K562 (cell line): ENCODE measurements around the gene SPRR2D. TPM values are rescaled to one million over a fixed set of nuclear protein-coding genes. Genes with fewer than 3 reads are reported as not detected.

Source experiments
- ATAC-seq: fragments of 200-7000 bp; cut with Tn5 transposase; 3 replicates; pipeline ENCODE4 v1.9.1; 2020; ENCODE audit warnings: moderate library complexity
- BruUV-seq: library from RNA; stranded (reverse); fragments of 400-500 nt; replicated peaks from 2 replicates; lab custom pipeline; 2021; lab: Mats Ljungman, UMichigan
- CTCF ChIA-PET: fragments of 300-600 bp; formaldehyde crosslinking; extraction: SDS; loops from one replicate; lab custom pipeline; 2021; ENCODE audit warnings: low intra/inter-chr PET ratio; lab: Yijun Ruan, JAX
- POLR2A ChIA-PET: fragments of 300-600, 350-650 bp; sonication (Branson Sonifier 250); formaldehyde crosslinking; extraction: SDS; loops from one replicate; lab custom pipeline; 2021; ENCODE audit warnings: antibody characterized with exemption, inconsistent platforms; lab: Yijun Ruan, JAX
- DNase-seq, 4 experiments: peaks; one replicate each; pipeline versions ENCODE4 v3.0.0 to v3.0.0-alpha.2; 2011 to 2018; ENCODE audit warnings: low spot score in 3 of 4, mixed read lengths in 3 of 4; ENCODE audit errors: extremely low read depth in 1 of 4
- FAIRE-seq: peaks from 2 replicates; lab custom pipeline; 2011; peaks lifted over from hg19 to GRCh38; lab: Jason Lieb, UNC
- H2AFZ ChIP-seq: 2 replicates; pipeline ENCODE4 v1.6.0; 2011; ENCODE audit warnings: low read depth, low read length, control low read depth, inconsistent platforms
- H3K27ac ChIP-seq: fragments of 200-600 bp; 3 replicates; pipeline ENCODE4 v1.8.0; 2011; ENCODE audit warnings: low read depth, mild to moderate bottlenecking, control low read depth, inconsistent platforms, low read length, moderate library complexity, mixed read lengths; ENCODE audit errors: extremely low read depth
- H3K27me3 ChIP-seq, 2 experiments: fragments of 300-600 bp in 1 of 2; 2 replicates in 1 of 2; 3 replicates in 1 of 2; pipeline versions ENCODE4 v1.6.0 to v1.8.0; 2011; ENCODE audit warnings: inconsistent platforms in 2 of 2, low read length in 2 of 2, mild to moderate bottlenecking in 1 of 2, mixed read lengths in 1 of 2, moderate library complexity in 1 of 2; ENCODE audit not compliant: control insufficient read depth in 2 of 2, insufficient read depth in 2 of 2
- H3K36me3 ChIP-seq: fragments of 300-600 bp; 3 replicates; pipeline ENCODE4 v1.8.0; 2011; ENCODE audit warnings: mild to moderate bottlenecking, low read length, inconsistent platforms; ENCODE audit not compliant: control insufficient read depth, insufficient read depth
- H3K4me1 ChIP-seq, 2 experiments: fragments of 200-600 bp in 1 of 2; replicated peaks in 1 of 2; 2 replicates in 1 of 2; 3 replicates in 1 of 2; pipeline versions ENCODE4 v1.5.1 to v1.8.0; 2011; ENCODE audit warnings: inconsistent platforms in 2 of 2, low read length in 2 of 2, mild to moderate bottlenecking in 1 of 2, mixed read lengths in 1 of 2, moderate library complexity in 1 of 2; ENCODE audit not compliant: control insufficient read depth in 2 of 2, insufficient read depth in 2 of 2
- H3K4me2 ChIP-seq: 2 replicates; pipeline ENCODE4 v1.6.1; 2011; ENCODE audit warnings: low read length, control low read depth, inconsistent platforms, mixed read lengths; ENCODE audit not compliant: insufficient read depth
- H3K4me3 ChIP-seq: fragments of 200-600 bp; sonication (generic), shearing (Covaris generic); 2 replicates; pipeline ENCODE4 v1.5.1; 2016; ENCODE audit warnings: control low read depth, inconsistent platforms
- H3K79me2 ChIP-seq: fragments of 200-600 bp; 3 replicates; pipeline ENCODE4 v1.8.0; 2011; ENCODE audit warnings: low read length, inconsistent platforms; ENCODE audit not compliant: control insufficient read depth, insufficient read depth
- H3K9ac ChIP-seq, 2 experiments: 2 replicates each; pipeline versions ENCODE4 v1.6.0 to v1.6.1; 2011; ENCODE audit warnings: low read depth in 2 of 2, low read length in 2 of 2, control low read depth in 1 of 2, inconsistent platforms in 1 of 2, mild to moderate bottlenecking in 1 of 2, mixed read lengths in 1 of 2; ENCODE audit not compliant: insufficient read depth in 1 of 2
- H3K9me1 ChIP-seq: one replicate; pipeline ENCODE4 v1.6.0; 2011; ENCODE audit warnings: inconsistent platforms, mild to moderate bottlenecking, low read length, moderate library complexity; ENCODE audit not compliant: control insufficient read depth, insufficient read depth
- H3K9me3 ChIP-seq: replicated peaks from 2 replicates; pipeline ENCODE4 v1.5.1; 2011; ENCODE audit warnings: low read depth, low read length, inconsistent platforms; ENCODE audit not compliant: control insufficient read depth, insufficient read depth
- H4K20me1 ChIP-seq: replicated peaks from 2 replicates; pipeline ENCODE4 v1.6.1; 2011; ENCODE audit warnings: low read length, inconsistent platforms, mixed read lengths; ENCODE audit not compliant: control insufficient read depth, insufficient read depth
- ATF3 ChIP-seq, 2 experiments: fragments of 450-650 bp in 1 of 2; sonication (generic) in 1 of 2; formaldehyde crosslinking in 1 of 2; IDR thresholded peaks in 1 of 2; conservative IDR thresholded peaks in 1 of 2; 2 replicates each; pipeline versions ENCODE4 v1.6.1 to v1.8.1; 2016 to 2023; ENCODE audit warnings: mild to moderate bottlenecking in 2 of 2, moderate library complexity in 2 of 2, inconsistent platforms in 1 of 2, missing genetic modification reagents in 1 of 2
- FOXO4 ChIP-seq: fragments of 450-650 bp; formaldehyde crosslinking; IDR thresholded peaks from 2 replicates; pipeline ENCODE4 v1.4.0; 2020; ENCODE audit warnings: mild to moderate bottlenecking, moderate library complexity
- JUN ChIP-seq, 2 experiments: sonication (generic) in 1 of 2; formaldehyde crosslinking in 1 of 2; IDR thresholded peaks; 2 replicates each; pipeline versions ENCODE4 v1.6.1 to v1.8.0; 2012 to 2022; ENCODE audit warnings: borderline replicate concordance in 2 of 2, mild to moderate bottlenecking in 2 of 2, improper control_type of control experiment in 1 of 2, low read depth in 1 of 2, low read length in 1 of 2, missing genetic modification reagents in 1 of 2
- MEF2A ChIP-seq: IDR thresholded peaks from 2 replicates; pipeline ENCODE4 v1.6.1; 2011; ENCODE audit warnings: low read depth, mild to moderate bottlenecking, low read length, moderate library complexity; ENCODE audit not compliant: control insufficient read depth
- ZC3H11A ChIP-seq: IDR thresholded peaks from 2 replicates; pipeline ENCODE4 v1.6.1; 2012; ENCODE audit warnings: low read depth, low read length, improper control_type of control experiment
- ZNF512 ChIP-seq: IDR thresholded peaks from 2 replicates; pipeline ENCODE4 v1.6.1; 2016; ENCODE audit warnings: missing genetic modification characterization, missing compliant biosample characterization
- ZNF75A ChIP-seq: fragments of 450-650 bp; formaldehyde crosslinking; IDR thresholded peaks from 2 replicates; pipeline ENCODE4 v1.4.0; 2020; ENCODE audit warnings: mild to moderate bottlenecking
- WGBS: fragments of 100-300 bp; shearing (Covaris generic); methylation state at CpG from one replicate; pipeline ENCODE4 v1.1.6; 2016; ENCODE audit warnings: low coverage, mixed read lengths; ENCODE audit not compliant: insufficient coverage; ENCODE audit errors: missing lambda C conversion rate; 5-methylcytosine and 5-hydroxymethylcytosine counted together
- in situ Hi-C: fragments of 300-500 bp; cut with MboI; formaldehyde crosslinking; loops from 4 replicates; pipeline ENCODE4 v1.15.0; 2018; ENCODE audit warnings: inconsistent platforms, mixed read lengths
- intact Hi-C: fragments of 100-400 bp; cut with micrococcal nuclease; formaldehyde crosslinking; loops from 2 replicates; pipeline ENCODE4 v1.14.2; 2022
- polyA plus RNA-seq, 8 experiments: library from polyadenylated mRNA; depleted of rRNA in 4 of 8; stranded (reverse) in 5 of 8; unstranded in 3 of 8; fragments of >200 nt; fragmentation: Nextera tagmentation in 2 of 8; fragmentation: Illumina TruSeq in 1 of 8; extraction: Ambion mirVana in 2 of 8; extraction: Trizol in 1 of 8; gene quantifications; 2 replicates each; pipeline versions ENCODE4 v1.2.1 to v1.2.3, GENCODE V29; 2011 to 2014; ENCODE audit warnings: inconsistent platforms in 1 of 8, missing spikeins in 1 of 8
- total RNA-seq, 7 experiments: library from RNA; depleted of rRNA in 6 of 7; stranded (reverse); fragments of >200 nt in 6 of 7; fragmentation: Illumina TruSeq in 2 of 7; extraction: Trizol in 2 of 7; gene quantifications; 2 replicates each; pipeline versions ENCODE4 v1.2.1 to v1.2.3, GENCODE V29; 2011 to 2021; ENCODE audit warnings: low replicate concordance in 1 of 7

The SPRR2D gene
- total and polyA plus RNA-seq, 9 of the 15 experiments (the other 6 are each of a cell fraction or from before 2014, with no cell fraction given): 0.91 to 5.1 (median 3.2) TPM; not detected in 1

- TF ChIP-seq JUN (IDR thresholded peaks at IDR 0.05; ENCODE audit: borderline replicate concordance, low read depth, low read length): peak; percentile 75
- no peak for TF ChIP-seq JUN (CRISPR knock-in tag; IDR thresholded peaks at IDR 0.05; ENCODE audit: borderline replicate concordance)
- peak; percentile 80 for TF ChIP-seq ATF3 (IDR thresholded peaks at IDR 0.05)
- no peak for TF ChIP-seq ATF3 (CRISPR knock-in tag; conservative IDR thresholded peaks at IDR 0.05)
- no peak for TF ChIP-seq FOXO4 (CRISPR knock-in tag)
- TF ChIP-seq ZNF75A (CRISPR knock-in tag): no peak
- TF ChIP-seq ZC3H11A: no peak
These were observed 39.5 kb downstream of the SPRR2D start, which contains the start of gene SPRR3 (continued) for GRCh38 chr1:153001382-153001781.

- H3K79me2 ChIP-seq: no peaks in the 10 kb centered on the region
- TF ChIP-seq MEF2A: no peak
- TF ChIP-seq ZNF512 (tag): peak; percentile 59; the same call in 1 of the 2 replicates
- in situ Hi-C loops: no loop called here
- BruUV-seq: no TSS peak
- no peak overlapping the region for H3K4me3 ChIP-seq
- FAIRE-seq: no peak
- no peak overlapping the region for H3K9ac ChIP-seq
- H3K36me3 ChIP-seq: no peaks in the 10 kb centered on the region
- WGBS: 0% methylated on average over 1 of the region's 1 CpG
- POLR2A ChIA-PET: no interaction called here
- no peaks in the 10 kb centered on the region for H4K20me1 ChIP-seq
- intact Hi-C loops: no loop called here
- H3K27me3 ChIP-seq: peaks cover 2 to 13% of the 10 kb centered on the region in 2 experiments; a peak in 2 of 5 replicates
- H3K9me3 ChIP-seq: no peaks in the 10 kb centered on the region
- no peaks in the 10 kb centered on the region for H3K4me1 ChIP-seq
- no peak for DNase-seq
- CTCF ChIA-PET: no interaction called here
- H2AFZ ChIP-seq: no peak overlapping the region
- H3K27ac ChIP-seq: no peak overlapping the region
- ATAC-seq: no peak
- no peaks in the 10 kb centered on the region for H3K9me1 ChIP-seq
- no peak overlapping the region for H3K4me2 ChIP-seq
These were observed 40.6 kb downstream of the SPRR2D start for GRCh38 chr1:153000294-153000693.
